ENCODE data around the gene UBA52. TPM values are rescaled to one million over a fixed set of nuclear protein-coding genes. Genes with fewer than 3 reads are reported as not detected.

The UBA52 gene
- total and polyA plus RNA-seq, 2 of the 8 experiments (the other 6 are each of a cell fraction or from before 2014, with no cell fraction given) = 1,340 to 5,409 TPM

GRCh38 chr19:18536475-18536874 lies 35.2 kb upstream of the UBA52 start (continued):
- TF ChIP-seq RNF2 (IDR thresholded peaks at IDR 0.05; ENCODE audit: borderline replicate concordance, low read depth, low read length, missing control alignments, poor library complexity, severe bottlenecking) (no peak), TBP (IDR thresholded peaks at IDR 0.05; ENCODE audit: low read depth, low read length) (no peak), BACH1 (IDR thresholded peaks at IDR 0.05; ENCODE audit: low read length) (no peak), PHF8 (conservative IDR thresholded peaks at IDR 0.05; ENCODE audit: low read depth, low read length) (no peak)
